Measurements from ENCODE around the gene SEZ6.

SEZ6 gene

GRCh38 chr17:28953444-28954118 is 52.3 kb downstream of the SEZ6 start:
- TF ChIP-seq ZBTB7A (IDR thresholded peaks at IDR 0.05; ENCODE audit: low read depth) (peak; percentile 98), REST (IDR thresholded peaks at IDR 0.05; ENCODE audit: low read depth) (peak; percentile 74), FOXM1 (IDR thresholded peaks at IDR 0.05; ENCODE audit: borderline replicate concordance, low read depth) (no peak)
- TF ChIP-seq, protein P1, sequence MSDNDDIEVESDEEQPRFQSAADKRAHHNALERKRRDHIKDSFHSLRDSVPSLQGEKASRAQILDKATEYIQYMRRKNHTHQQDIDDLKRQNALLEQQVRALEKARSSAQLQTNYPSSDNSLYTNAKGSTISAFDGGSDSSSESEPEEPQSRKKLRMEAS (IDR thresholded peaks at IDR 0.05) = 0 out of 2 replicates have a peak, but pooled peaks have one; percentile 16

DNA sequence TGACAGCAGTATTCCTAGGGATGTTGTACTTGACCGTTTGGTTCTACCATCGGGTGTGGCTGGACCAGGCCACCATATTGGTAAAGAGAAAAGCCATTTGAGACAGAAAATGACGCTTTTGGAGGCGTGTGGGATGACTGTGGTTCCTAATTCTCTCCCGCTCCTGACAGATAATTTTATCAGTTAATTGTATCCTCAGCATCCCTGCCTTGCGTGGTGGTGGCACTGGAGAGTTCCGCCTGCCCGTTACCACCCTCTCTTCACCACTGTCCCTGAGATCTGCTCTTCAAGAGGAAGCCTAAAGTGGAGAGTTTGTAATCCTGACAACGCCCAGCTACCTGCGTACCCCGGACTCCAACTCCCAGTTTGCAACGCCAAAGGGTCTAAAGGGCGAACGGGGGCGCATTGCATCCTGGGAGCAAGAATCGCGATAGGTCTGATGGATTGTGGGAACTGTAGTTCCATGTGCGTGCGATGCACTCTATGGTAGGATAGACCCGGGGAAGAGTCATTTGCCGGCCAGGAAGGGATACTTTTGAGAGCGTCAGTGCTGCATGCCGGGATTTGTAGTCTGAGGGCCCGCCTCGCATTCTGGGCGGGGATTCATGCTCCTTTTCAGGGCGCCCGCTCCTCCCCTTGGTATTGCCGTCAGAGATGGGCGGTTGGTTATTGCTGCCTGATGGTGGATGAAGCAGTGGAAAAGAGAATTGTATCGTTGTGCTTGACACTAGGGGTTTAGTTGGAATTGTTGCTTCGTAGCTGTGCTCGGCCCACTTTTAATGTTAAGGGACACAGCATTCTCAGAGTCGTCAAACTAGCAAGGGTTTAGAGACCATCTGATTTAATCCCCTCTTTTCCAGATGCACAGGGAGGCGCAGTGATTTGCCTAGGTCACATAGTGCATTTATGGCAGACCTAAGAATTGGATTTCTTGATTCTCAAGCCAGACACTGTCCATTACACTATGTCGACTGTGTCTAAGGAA is 53.5 kb downstream of the SEZ6 start:
- TF ChIP-seq CREB1 (IDR thresholded peaks at IDR 0.05; ENCODE audit: low read depth) = peak; percentile 60
- peak; percentile 51 for TF ChIP-seq EGR1 (IDR thresholded peaks at IDR 0.05)
- no peak for TF ChIP-seq TEAD4 (IDR thresholded peaks at IDR 0.05)
- TF ChIP-seq, protein P1 (IDR thresholded peaks at IDR 0.05) = peak; percentile 48; the same call in 1 of the 2 replicates
- TF ChIP-seq ZBTB7A (IDR thresholded peaks at IDR 0.05; ENCODE audit: low read depth) = no peak
- TF ChIP-seq FOXM1 (IDR thresholded peaks at IDR 0.05; ENCODE audit: borderline replicate concordance, low read depth) = 0 out of 2 replicates have a peak, but pooled peaks have one; percentile 32
- TF ChIP-seq TCF12 (IDR thresholded peaks at IDR 0.05; ENCODE audit: low read depth) = peak; percentile 72
- no peak for TF ChIP-seq USF1 (IDR thresholded peaks at IDR 0.05)
- peak; percentile 86 for TF ChIP-seq YY1 (IDR thresholded peaks at IDR 0.05; ENCODE audit: low read depth)
- 0 out of 2 replicates have a peak, but pooled peaks have one; percentile 26 for TF ChIP-seq NFIC (IDR thresholded peaks at IDR 0.05)

DNA sequence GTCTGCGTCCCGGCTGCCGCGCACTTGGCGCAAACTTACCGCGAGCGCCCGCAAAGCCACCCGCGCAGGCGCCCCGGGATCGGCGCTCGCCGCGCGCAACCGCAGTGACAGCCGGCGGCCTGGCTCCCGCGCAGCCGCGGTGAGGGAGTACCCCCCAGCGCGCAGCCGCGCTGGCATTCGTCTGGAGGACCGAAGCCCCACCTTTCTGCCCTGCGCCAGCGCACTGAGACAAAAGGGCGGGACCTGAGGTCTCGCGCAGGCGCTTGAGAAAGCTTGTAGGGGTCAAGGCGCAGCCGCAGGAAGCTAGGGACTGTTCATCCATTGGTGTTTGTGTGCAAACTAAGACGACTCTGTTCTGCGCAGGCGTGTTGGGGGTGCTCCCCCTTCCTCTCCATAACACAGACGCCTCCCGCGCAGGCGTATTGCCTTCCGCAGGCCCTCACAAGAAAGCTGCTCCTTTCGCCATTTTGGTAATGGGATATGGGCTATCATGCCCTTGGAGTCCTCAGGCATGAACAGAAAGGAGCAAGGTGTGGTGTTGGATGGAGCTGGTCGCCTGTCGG is 54.3 kb downstream of the SEZ6 start, which contains the start of gene PHF12:
Gene PHF12 (minus strand): TSS at position 91 of the 563 bp plus-strand sequence. CDS start 558 bp downstream, outside the sequence.
- peak; percentile 90 for TF ChIP-seq YY1 (IDR thresholded peaks at IDR 0.05; ENCODE audit: low read depth)
- peak; percentile 80 for TF ChIP-seq TAF1 (IDR thresholded peaks at IDR 0.05; ENCODE audit: low read depth)
- TF ChIP-seq RAD21 (IDR thresholded peaks at IDR 0.05; ENCODE audit: low read depth) = no peak
- TF ChIP-seq, protein P1 (IDR thresholded peaks at IDR 0.05) = no peak; the same call in 1 of the 2 replicates

- TF ChIP-seq TEAD4 (IDR thresholded peaks at IDR 0.05) (no peak; the same call in 1 of the 2 replicates), ZBTB7A (IDR thresholded peaks at IDR 0.05; ENCODE audit: low read depth) (peak; percentile 57), YY1 (IDR thresholded peaks at IDR 0.05; ENCODE audit: low read depth) (no peak), CREB1 (IDR thresholded peaks at IDR 0.05; ENCODE audit: low read depth) (no peak), NFIC (IDR thresholded peaks at IDR 0.05) (no peak)
These were observed 54.9 kb downstream of the SEZ6 start for GRCh38 chr17:28950752-28951427.

DNA sequence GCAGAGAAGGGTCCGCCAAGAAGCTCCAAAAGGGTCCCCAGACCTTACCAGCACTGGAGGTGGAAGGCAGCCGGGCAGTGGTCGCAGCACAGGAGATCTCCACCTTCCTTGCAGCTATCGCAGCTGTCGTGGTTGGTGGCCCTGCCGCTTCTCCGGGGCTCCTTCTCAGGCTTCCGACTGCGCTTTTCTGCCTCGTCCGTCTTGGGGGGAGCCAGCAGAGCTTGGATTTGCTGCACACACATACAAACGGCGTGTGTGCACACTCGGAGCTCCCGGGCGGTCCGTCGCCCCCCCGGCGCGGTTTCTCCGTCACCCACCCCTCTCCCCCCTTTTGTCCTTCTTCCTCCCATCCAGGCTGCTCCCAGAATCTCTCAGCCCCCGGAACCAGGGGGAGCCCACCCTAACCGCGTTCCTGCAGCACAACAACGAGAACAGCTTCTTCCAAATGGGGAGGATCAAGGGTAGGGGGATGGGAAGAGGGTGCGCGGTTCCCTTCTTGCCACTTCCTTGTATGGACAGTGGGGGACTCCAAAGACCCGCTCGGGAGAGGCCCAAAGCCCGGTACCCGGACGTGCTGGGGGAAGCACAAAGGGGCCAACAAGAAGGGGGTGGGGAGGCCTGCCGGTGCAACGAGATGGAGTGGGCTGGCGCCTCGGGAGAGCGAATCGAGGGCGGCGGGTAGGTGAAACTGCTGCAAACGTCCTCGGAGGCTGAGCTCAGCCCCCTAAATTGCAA is 55.6 kb downstream of the SEZ6 start:
- TF ChIP-seq ZBTB7A (IDR thresholded peaks at IDR 0.05; ENCODE audit: low read depth) (peak; percentile 9), CREB1 (IDR thresholded peaks at IDR 0.05; ENCODE audit: low read depth) (no peak), TCF12 (IDR thresholded peaks at IDR 0.05; ENCODE audit: low read depth) (no peak), USF1 (IDR thresholded peaks at IDR 0.05) (no peak), FOXM1 (IDR thresholded peaks at IDR 0.05; ENCODE audit: borderline replicate concordance, low read depth) (no peak)
- TF ChIP-seq, protein P1 (IDR thresholded peaks at IDR 0.05) = 0 out of 2 replicates have a peak, but pooled peaks have one; percentile 11
